Effector memory CD4-positive, alpha-beta T cell (primary cell): Measurements from ENCODE around the gene TMEM59.
"Not testable (repeated sequence)": the region's sequence is repeated elsewhere in the genome, so short reads cannot be mapped to it uniquely, and the experiment has no call there.

ENCODE experiments used
- DNase-seq, 3 donors: peaks; one replicate each; pipeline ENCODE4 v3.0.0-alpha.2; 2020
- H3K27ac ChIP-seq: 2 replicates; pipeline ENCODE4 v1.7.0; 2013; ENCODE audit warnings: mild to moderate bottlenecking, low read length, moderate library complexity; ENCODE audit not compliant: insufficient read depth, poor library complexity, severe bottlenecking
- H3K27me3 ChIP-seq: replicated peaks from 2 replicates; pipeline ENCODE4 v1.7.0; 2013; ENCODE audit warnings: mild to moderate bottlenecking, low read length; ENCODE audit not compliant: insufficient read depth, control insufficient read depth, poor library complexity, severe bottlenecking
- H3K36me3 ChIP-seq: 2 replicates; pipeline ENCODE4 v1.7.0; 2013; ENCODE audit warnings: mild to moderate bottlenecking, low read length, moderate library complexity; ENCODE audit not compliant: control insufficient read depth, insufficient read depth
- H3K4me1 ChIP-seq: 2 replicates; pipeline ENCODE4 v1.7.0; 2013; ENCODE audit warnings: low read length, mild to moderate bottlenecking; ENCODE audit not compliant: control insufficient read depth, insufficient read depth, poor library complexity, severe bottlenecking
- H3K4me3 ChIP-seq: 2 replicates; pipeline ENCODE4 v1.7.0; 2013; ENCODE audit warnings: low read length, low read depth, mild to moderate bottlenecking; ENCODE audit not compliant: insufficient read depth, poor library complexity, severe bottlenecking
- H3K9me3 ChIP-seq: 2 replicates; pipeline ENCODE4 v1.7.0; 2013; ENCODE audit warnings: mild to moderate bottlenecking, low read length, moderate library complexity; ENCODE audit not compliant: control insufficient read depth

The TMEM59 gene

GRCh38 chr1:54003750-54004480, 49.1 kb downstream of the TMEM59 start:
- not testable (repeated sequence) for H3K4me1 ChIP-seq, H3K4me3 ChIP-seq, H3K27ac ChIP-seq, H3K27me3 ChIP-seq, H3K9me3 ChIP-seq, H3K36me3 ChIP-seq, DNase-seq

GRCh38 chr1:54003249-54003646, 49.8 kb downstream of the TMEM59 start:
- Histone ChIP-seq H3K4me1 (no peaks in the 10 kb centered on the region), H3K27me3 (no peaks in the 10 kb centered on the region), H3K36me3 (no peaks in the 10 kb centered on the region), H3K27ac (no peak overlapping the region), H3K9me3 (no peaks in the 10 kb centered on the region), H3K4me3 (no peak overlapping the region)
- DNase-seq: no peak

- DNase-seq: no peak
- Histone ChIP-seq H3K9me3 (no peaks in the 10 kb centered on the region), H3K4me3 (no peak overlapping the region), H3K27ac (no peak overlapping the region), H3K27me3 (no peaks in the 10 kb centered on the region), H3K36me3 (no peaks in the 10 kb centered on the region), H3K4me1 (no peaks in the 10 kb centered on the region)
Measured at GRCh38 chr1:54002544-54003248, 50.3 kb downstream of the TMEM59 start.

GRCh38 chr1:54001591-54001990, 51.4 kb downstream of the TMEM59 start:
- no peak overlapping the region for H3K4me3 ChIP-seq
- H3K9me3 ChIP-seq: no peaks in the 10 kb centered on the region
- H3K36me3 ChIP-seq: no peaks in the 10 kb centered on the region
- no peak overlapping the region for H3K27ac ChIP-seq
- H3K4me1 ChIP-seq: no peaks in the 10 kb centered on the region
- DNase-seq: no peak
- no peaks in the 10 kb centered on the region for H3K27me3 ChIP-seq

- Histone ChIP-seq H3K27ac (no peak overlapping the region), H3K9me3 (no peaks in the 10 kb centered on the region), H3K4me3 (no peak overlapping the region), H3K27me3 (no peaks in the 10 kb centered on the region), H3K4me1 (no peaks in the 10 kb centered on the region), H3K36me3 (no peaks in the 10 kb centered on the region)
- DNase-seq: no peak
Measured at GRCh38 chr1:53999920-54000319, 53.1 kb downstream of the TMEM59 start.

- DNase-seq: no peak
- no peaks in the 10 kb centered on the region for H3K36me3 ChIP-seq
- no peak overlapping the region for H3K27ac ChIP-seq
- H3K9me3 ChIP-seq: no peaks in the 10 kb centered on the region
- no peaks in the 10 kb centered on the region for H3K4me1 ChIP-seq
- no peak overlapping the region for H3K4me3 ChIP-seq
- H3K27me3 ChIP-seq: no peaks in the 10 kb centered on the region
Measured at GRCh38 chr1:53998223-53998622, 54.8 kb downstream of the TMEM59 start.

GRCh38 chr1:53995683-53996082, 57.3 kb downstream of the TMEM59 start:
- H3K4me1 ChIP-seq: no peaks in the 10 kb centered on the region
- no peaks in the 10 kb centered on the region for H3K27me3 ChIP-seq
- no peaks in the 10 kb centered on the region for H3K36me3 ChIP-seq
- DNase-seq: no peak
- H3K9me3 ChIP-seq: no peaks in the 10 kb centered on the region
- H3K4me3 ChIP-seq: no peak overlapping the region
- no peak overlapping the region for H3K27ac ChIP-seq

- not testable (repeated sequence) for DNase-seq, H3K4me3 ChIP-seq, H3K27me3 ChIP-seq, H3K36me3 ChIP-seq, H3K27ac ChIP-seq, H3K4me1 ChIP-seq, H3K9me3 ChIP-seq
Measured at GRCh38 chr1:53994516-53994915, 58.5 kb downstream of the TMEM59 start.

GRCh38 chr1:53992085-53992874, 60.7 kb downstream of the TMEM59 start:
- Histone ChIP-seq H3K27ac (no peak overlapping the region), H3K27me3 (no peaks in the 10 kb centered on the region), H3K9me3 (no peaks in the 10 kb centered on the region), H3K36me3 (no peaks in the 10 kb centered on the region), H3K4me1 (no peaks in the 10 kb centered on the region), H3K4me3 (no peak overlapping the region)
- DNase-seq: no peak

- H3K27ac ChIP-seq: no peak overlapping the region
- H3K27me3 ChIP-seq: no peaks in the 10 kb centered on the region
- no peaks in the 10 kb centered on the region for H3K36me3 ChIP-seq
- H3K4me3 ChIP-seq: no peak overlapping the region
- H3K4me1 ChIP-seq: peaks cover 5% of the 10 kb centered on the region
- no peaks in the 10 kb centered on the region for H3K9me3 ChIP-seq
- no peak for DNase-seq
Measured at GRCh38 chr1:53987880-53988279, 65.1 kb downstream of the TMEM59 start.
